CD4-positive, alpha-beta T cell treated with Interferon alpha-2 for 1 hour (primary cell): ENCODE data around the gene TTC12.

Experiments
- DNase-seq, 2 donors: peaks; one replicate each; pipeline ENCODE4 v3.0.0-alpha.2; 2020 to 2022

Gene TTC12

DNA sequence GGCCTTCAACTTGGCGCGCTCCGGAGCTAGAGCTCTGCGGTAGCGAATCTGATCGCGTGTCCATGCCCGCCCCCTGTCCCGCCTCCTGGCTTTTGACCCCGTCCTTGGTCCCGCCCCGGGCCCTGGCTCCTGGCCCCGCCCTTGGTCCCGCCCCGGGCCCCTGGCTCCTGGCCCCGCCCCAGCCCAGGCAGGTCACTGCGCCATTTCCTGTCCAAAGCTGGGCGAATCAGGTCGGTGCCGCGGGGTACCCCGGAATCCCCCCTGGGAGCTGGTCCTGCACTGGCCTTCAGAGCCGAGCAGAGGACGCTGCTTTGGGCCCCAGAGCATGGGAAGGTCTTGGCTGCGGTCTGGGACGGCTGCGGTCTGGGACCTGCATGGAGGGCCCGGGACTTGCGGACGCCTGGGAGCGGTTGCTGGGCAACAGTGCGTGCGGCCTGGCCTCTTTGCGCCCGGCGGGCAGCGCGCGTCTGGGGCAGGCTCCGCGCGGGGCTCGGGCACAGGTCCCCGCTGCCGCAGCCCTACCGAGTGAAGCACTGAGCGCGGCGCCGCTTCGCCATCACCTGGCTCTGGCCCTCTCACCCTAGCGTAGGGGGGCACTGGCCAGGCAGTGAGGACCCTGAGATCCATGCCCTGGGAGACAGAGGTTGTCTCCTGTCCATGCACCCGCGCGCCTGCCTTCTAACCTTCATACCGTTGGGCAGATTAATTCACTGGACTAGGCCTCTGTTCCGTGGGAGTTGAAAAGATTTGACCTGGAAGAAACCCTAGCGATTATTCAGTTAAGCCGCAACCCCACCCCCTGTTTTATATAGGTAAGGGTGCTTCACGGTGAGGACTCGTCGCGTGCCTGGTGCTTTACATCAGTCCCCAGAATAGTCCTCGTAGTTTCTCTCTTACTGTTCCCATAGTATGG lies at the start of gene TTC12:
TSS of gene TTC12 (plus strand) at position 195 of the 913 bp plus-strand sequence. CDS start 1,675 bp downstream, outside the sequence.
- peak; percentile 90 to 94 for DNase-seq

GRCh38 chr11:113265362-113265761 lies 49.0 kb upstream of the TTC12 start:
- DNase-seq = no peak

GRCh38 chr11:113267493-113267892 lies 46.9 kb upstream of the TTC12 start:
- DNase-seq = no peak

- DNase-seq = no peak
Measured at GRCh38 chr11:113269096-113269495, 45.3 kb upstream of the TTC12 start.

DNA sequence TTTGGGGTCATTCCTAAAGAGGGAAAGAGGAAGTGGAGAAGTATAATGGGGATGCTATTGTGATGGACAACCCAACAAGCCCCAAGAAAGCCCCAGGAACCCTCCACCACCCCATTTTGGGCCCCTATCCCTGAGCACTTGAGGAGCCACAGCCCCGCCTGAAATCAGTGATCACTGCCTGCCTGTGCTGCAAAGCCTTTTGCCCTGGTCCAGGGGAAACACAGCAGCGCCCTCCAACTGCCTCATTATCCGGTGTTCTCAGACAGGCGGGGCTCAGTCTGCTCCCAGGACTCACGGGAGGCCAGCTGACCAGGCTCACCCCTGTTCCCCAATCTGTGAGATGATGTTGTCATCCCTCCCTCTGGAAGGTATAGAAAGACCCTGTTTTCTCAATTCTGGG lies 44.7 kb upstream of the TTC12 start:
- no peak for DNase-seq

GRCh38 chr11:113270080-113270479 lies 44.3 kb upstream of the TTC12 start:
- no peak for DNase-seq

- no peak for DNase-seq
Measured at GRCh38 chr11:113271551-113272245, 42.7 kb upstream of the TTC12 start.

- DNase-seq = no peak
Measured at GRCh38 chr11:113272281-113272680, 42.1 kb upstream of the TTC12 start.

GRCh38 chr11:113272927-113273615 lies 41.3 kb upstream of the TTC12 start:
- DNase-seq = no peak

DNA sequence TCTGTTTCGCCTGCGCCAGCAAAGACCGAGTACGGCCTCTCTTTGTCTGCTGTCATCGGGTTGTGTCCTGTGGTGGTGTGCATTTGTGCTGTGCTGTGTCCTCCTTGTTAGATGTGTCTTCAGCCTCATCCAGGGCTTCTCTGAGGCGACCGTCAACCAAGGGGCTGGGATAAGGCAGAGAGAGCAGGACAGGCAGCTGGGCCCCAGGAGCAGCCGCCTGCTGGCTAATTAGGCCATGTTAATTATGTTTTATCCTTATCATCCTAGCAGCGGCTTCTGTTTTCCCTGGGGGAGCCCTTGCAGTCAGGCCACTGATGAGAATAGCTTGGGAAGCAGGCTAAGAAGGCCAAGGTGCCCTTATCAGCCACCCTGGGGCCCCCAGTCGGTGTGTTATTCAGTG lies 40.7 kb upstream of the TTC12 start:
- no peak for DNase-seq

DNA sequence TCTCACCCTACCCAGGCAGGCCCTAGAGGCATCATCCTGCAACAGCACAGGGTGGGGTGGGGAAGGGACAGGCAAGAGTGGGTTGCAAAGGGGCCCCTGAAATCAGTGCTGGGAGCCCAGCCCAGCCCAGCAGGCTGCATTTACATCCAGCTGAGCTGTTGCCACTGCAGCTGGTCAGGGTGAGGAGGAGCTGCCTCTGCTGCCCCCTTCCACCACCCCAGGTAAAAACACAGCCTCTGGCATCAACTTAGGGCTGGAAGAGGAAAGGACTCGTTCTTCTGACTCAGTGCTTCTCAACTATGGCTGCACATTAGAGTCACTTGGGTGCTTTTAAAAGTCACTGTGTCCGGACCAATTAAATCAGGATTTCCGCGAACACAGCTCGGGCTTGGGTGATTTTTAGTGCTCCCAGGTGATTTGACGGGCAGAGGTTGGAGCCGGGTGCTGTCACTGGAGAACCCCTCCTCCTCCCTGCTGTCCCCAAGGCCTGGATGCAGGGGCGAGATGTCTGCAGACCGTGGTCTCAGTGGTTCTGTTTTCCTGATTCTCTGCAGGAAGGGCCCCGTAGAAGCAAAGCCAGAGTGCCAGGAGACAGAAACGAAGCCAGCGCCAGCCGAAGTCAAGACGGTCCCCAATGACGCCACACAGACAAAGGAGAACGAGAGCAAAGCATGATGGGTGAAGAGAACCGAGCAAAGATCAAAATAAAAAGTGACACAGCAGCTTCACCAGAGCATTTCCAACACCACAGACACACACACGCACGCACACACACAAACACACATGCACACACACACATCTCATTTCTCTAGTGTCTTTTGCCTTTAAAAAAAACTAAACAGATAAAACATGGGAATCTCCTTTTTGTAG lies 39.4 kb upstream of the TTC12 start:
- DNase-seq = no peak

DNA sequence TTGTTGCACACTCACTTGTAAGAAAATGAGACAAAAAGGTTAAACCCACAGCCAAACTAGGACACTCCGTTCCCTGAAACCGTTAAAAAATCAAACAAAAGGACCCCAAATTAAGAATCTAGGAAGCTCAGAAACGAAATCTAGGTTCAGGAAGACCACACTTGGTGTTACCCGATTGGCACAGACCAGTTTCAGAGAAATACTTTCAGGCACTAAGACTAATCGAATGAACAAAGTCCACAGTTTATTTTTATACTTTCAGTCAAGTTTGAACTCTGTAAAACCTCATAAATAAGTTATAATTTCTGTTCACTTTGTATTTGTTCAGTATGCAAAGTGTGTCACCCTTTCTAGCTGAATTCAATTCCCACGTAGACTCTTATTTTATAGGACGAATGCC lies 38.8 kb upstream of the TTC12 start:
- DNase-seq = no peak

DNA sequence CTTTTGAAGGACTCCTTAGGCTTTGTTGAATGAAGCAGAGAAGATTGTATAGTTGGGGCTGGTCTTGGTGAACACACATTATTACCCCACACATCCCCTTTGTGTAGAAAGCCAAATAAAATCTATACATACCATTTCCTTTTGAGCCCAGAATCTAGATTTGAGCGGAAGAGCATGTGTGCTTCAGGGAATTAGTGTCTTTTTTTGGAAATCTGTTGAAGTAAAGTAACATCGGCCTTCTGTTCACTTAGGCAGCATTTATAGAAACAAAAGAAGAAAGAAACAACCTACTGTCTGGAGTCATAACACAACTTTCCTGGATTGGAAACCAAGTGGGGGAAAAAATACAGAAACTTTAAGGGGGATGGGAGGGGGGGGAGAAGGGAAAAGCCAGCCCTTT lies 37.9 kb upstream of the TTC12 start:
- DNase-seq = no peak

DNA sequence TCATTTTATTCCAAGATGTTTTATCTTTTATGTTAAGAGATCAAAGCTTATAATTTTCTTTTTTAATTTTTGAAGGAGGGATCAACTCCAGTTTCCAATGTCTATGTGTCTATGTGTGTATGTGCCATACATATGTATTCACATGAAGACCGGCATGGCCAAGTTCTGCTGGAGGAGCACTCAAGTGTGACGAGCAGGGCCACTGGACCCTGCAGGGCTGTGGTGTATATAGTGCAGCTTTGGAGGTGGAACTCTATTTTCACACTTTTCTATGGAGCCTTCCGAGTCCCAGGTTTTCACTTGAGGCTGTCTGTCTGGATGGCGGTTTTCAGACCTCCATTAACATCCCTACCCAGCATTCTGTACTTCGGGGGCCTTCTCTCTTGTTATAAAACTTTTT lies 36.5 kb upstream of the TTC12 start:
- no peak for DNase-seq

GRCh38 chr11:113278481-113278880 lies 35.9 kb upstream of the TTC12 start:
- no peak for DNase-seq

GRCh38 chr11:113278925-113279324 lies 35.5 kb upstream of the TTC12 start:
- DNase-seq = no peak

GRCh38 chr11:113279591-113279990 lies 34.8 kb upstream of the TTC12 start:
- DNase-seq = no peak

GRCh38 chr11:113281052-113281725 lies 33.2 kb upstream of the TTC12 start:
- DNase-seq = no peak

DNA sequence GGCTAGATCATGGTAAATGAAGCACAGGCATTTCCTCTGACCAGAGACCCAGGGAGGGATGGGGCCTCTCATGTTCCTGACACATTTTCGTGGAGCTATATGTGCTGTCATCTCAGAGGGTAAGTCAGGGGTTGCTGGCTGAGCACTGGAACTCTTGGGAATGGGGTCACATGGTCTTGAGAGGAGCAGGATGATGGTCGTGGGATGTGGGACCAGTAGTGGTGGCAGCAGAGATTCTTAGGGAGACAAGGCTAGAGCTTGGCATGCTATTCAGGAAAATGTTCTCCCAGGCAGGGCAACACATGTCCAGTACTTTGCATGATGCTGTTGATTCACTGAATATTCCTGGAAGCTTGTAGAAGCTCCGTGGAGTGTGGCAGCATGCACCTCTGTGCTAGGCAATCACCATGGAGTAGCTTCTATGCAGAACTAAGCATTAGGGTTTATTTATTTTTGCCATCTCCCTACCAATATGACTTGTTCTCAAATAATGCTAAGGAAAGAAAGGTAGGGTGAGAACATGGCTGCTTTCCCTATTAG lies 31.4 kb upstream of the TTC12 start:
- no peak for DNase-seq

DNA sequence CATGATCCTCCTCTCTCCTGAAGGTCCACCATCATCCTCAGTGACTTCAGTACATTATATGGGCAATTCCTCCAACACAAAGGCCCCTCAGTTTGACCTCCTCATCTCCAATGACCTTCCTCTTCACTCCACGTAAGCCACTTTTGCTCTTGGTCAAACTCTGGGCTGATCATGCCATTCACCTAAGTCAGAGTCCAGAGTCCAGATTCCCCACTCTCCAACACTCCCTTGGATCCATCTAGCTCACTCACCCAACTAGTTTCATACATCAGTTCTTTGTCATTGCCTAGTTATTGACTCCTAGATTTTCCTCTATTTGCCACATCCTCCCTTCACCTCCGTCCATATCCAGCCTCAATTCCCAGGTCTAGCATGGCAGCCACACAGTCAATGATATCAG lies 30.5 kb upstream of the TTC12 start:
- no peak for DNase-seq

DNA sequence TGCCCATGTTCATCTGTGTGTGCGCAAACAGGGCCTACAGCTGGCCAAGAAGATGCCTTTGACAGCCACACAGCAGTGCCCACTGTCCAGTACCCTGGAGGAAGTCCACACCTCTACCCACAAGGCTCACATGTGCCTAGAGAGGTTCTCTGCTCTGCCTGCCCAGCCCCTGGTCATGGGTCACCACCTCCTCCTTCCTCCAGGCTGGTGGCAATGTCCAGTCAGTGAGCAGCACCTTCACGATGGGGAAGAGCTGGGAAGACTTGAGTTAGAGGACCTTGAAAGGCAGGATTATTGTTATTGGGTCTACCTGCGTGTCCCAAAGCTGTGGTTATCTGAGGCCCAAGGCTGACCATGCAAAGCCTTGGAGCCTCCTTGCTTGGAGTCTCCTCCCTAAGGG lies 28.4 kb upstream of the TTC12 start:
- DNase-seq = no peak
